ENCODE results near the gene CDKL2.

GRCh38 chr4:75662626-75663025 is 32.3 kb upstream of the CDKL2 start:
- no peak for TF ChIP-seq CTCF (conservative IDR thresholded peaks at IDR 0.05; ENCODE audit: low read length)
- TF ChIP-seq EZH2phosphoT487 (IDR thresholded peaks at IDR 0.05; ENCODE audit: borderline replicate concordance), result no peak

All from Loucy (cell line).